SK-N-SH (cell line): Measurements from ENCODE around the gene ELMO1. TPM values are rescaled to one million over a fixed set of nuclear protein-coding genes. Genes with fewer than 3 reads are reported as not detected.

ENCODE experiments used
- CTCF ChIA-PET: fragments of 300-600, 350-600 bp; formaldehyde crosslinking; extraction: SDS; loops from one replicate; lab custom pipeline; 2021; lab: Yijun Ruan, JAX
- POLR2A ChIA-PET: fragments of 350-600 bp; sonication (Branson Sonifier 250); formaldehyde crosslinking; extraction: SDS; loops from one replicate; lab custom pipeline; 2020; ENCODE audit warnings: antibody characterized with exemption, inconsistent platforms; lab: Yijun Ruan, JAX
- DNase-seq: peaks from one replicate; pipeline ENCODE4 v3.0.0; 2012
- H2AFZ ChIP-seq: fragments of 200-600 bp; sonication (generic); 2 replicates; pipeline ENCODE4 v1.8.1; 2016; ENCODE audit warnings: antibody characterized with exemption, mild to moderate bottlenecking, low read depth
- H3F3A ChIP-seq: fragments of 200-600 bp; sonication (generic); replicated peaks from 2 replicates; pipeline ENCODE3; 2016; ENCODE audit warnings: antibody characterized with exemption, mild to moderate bottlenecking; ENCODE audit not compliant: insufficient read depth
- H3K27ac ChIP-seq, 2 experiments: fragments of 200-500 bp in 1 of 2; fragments of 200-600 bp in 1 of 2; sonication (Bioruptor generic) in 1 of 2; sonication (generic), shearing (Covaris generic) in 1 of 2; 2 replicates each; pipeline versions ENCODE4 v1.5.1 to v1.6.1; 2014 to 2016; ENCODE audit warnings: low read depth in 2 of 2, inconsistent platforms in 1 of 2, low read length in 1 of 2, mild to moderate bottlenecking in 1 of 2, mixed read lengths in 1 of 2
- H3K27me3 ChIP-seq: fragments of 200-600 bp; sonication (generic), shearing (Covaris generic); 2 replicates; pipeline ENCODE4 v1.6.1; 2016; ENCODE audit warnings: mixed run types; ENCODE audit not compliant: insufficient read depth
- H3K36me3 ChIP-seq, 2 experiments: fragments of 200-500 bp in 1 of 2; fragments of 200-600 bp in 1 of 2; sonication (Bioruptor generic) in 1 of 2; sonication (generic) in 1 of 2; replicated peaks in 1 of 2; 2 replicates each; pipeline versions ENCODE3 to v1.5.1; 2014 to 2016; ENCODE audit warnings: low read length in 1 of 2, mild to moderate bottlenecking in 1 of 2; ENCODE audit not compliant: insufficient read depth in 2 of 2, control insufficient read depth in 1 of 2
- H3K4me1 ChIP-seq, 2 experiments: fragments of 200-500 bp in 1 of 2; fragments of 200-600 bp in 1 of 2; sonication (Bioruptor generic) in 1 of 2; sonication (generic), shearing (Covaris generic) in 1 of 2; 2 replicates each; pipeline versions ENCODE4 v1.5.1 to v1.6.1; 2014 to 2016; ENCODE audit warnings: low read depth in 1 of 2, low read length in 1 of 2, mixed run types in 1 of 2; ENCODE audit not compliant: insufficient read depth in 2 of 2, control insufficient read depth in 1 of 2
- H3K4me2 ChIP-seq: fragments of 200-600 bp; sonication (generic), shearing (Covaris generic); 2 replicates; pipeline ENCODE4 v1.6.1; 2017; ENCODE audit warnings: mixed run types
- H3K4me3 ChIP-seq, 2 experiments: fragments of 200-500 bp in 1 of 2; fragments of 200-600 bp in 1 of 2; sonication (Bioruptor generic) in 1 of 2; sonication (generic), shearing (Covaris generic) in 1 of 2; 2 replicates each; pipeline versions ENCODE4 v1.5.1 to v1.8.1; 2014 to 2016; ENCODE audit warnings: low read depth in 2 of 2, inconsistent platforms in 1 of 2, low read length in 1 of 2, mild to moderate bottlenecking in 1 of 2, mixed read lengths in 1 of 2, moderate library complexity in 1 of 2
- H3K79me2 ChIP-seq: fragments of 200-600 bp; sonication (generic); 2 replicates; pipeline ENCODE4 v1.8.1; 2017; ENCODE audit warnings: mild to moderate bottlenecking; ENCODE audit not compliant: insufficient read depth
- H3K9ac ChIP-seq: fragments of 200-600 bp; sonication (generic); 2 replicates; pipeline ENCODE4 v1.6.1; 2017; ENCODE audit warnings: mixed run types
- H3K9me2 ChIP-seq: fragments of 200-600 bp; sonication (generic); 2 replicates; pipeline ENCODE4 v1.6.1; 2017; ENCODE audit warnings: mixed run types
- H3K9me3 ChIP-seq: fragments of 200-600 bp; sonication (generic); 2 replicates; pipeline ENCODE4 v1.6.1; 2017; ENCODE audit warnings: mixed run types, mild to moderate bottlenecking, moderate library complexity
- H4K20me1 ChIP-seq: fragments of 200-600 bp; sonication (generic); 2 replicates; pipeline ENCODE4 v1.6.1; 2017; ENCODE audit warnings: mild to moderate bottlenecking, mixed run types; ENCODE audit not compliant: insufficient read depth
- EP300 ChIP-seq, 2 experiments: IDR thresholded peaks; 2 replicates each; pipeline versions ENCODE4 v1.4.0 to v1.6.1; 2012; ENCODE audit warnings: borderline replicate concordance in 1 of 2, low read depth in 1 of 2, low read length in 1 of 2
- EZH2phosphoT487 ChIP-seq: fragments of 200-600 bp; sonication (generic); IDR thresholded peaks from 2 replicates; pipeline ENCODE4 v1.6.1; 2017; ENCODE audit warnings: low read depth, mixed run types, mild to moderate bottlenecking, antibody characterized with exemption, moderate library complexity, borderline replicate concordance
- FOSL2 ChIP-seq: IDR thresholded peaks from 2 replicates; pipeline ENCODE4 v1.4.0; 2012; ENCODE audit warnings: low read depth, mild to moderate bottlenecking, moderate library complexity, borderline replicate concordance
- FOXJ3 ChIP-seq: sonication (generic); formaldehyde crosslinking; IDR thresholded peaks from 2 replicates; pipeline ENCODE4 v1.5.1; 2020; ENCODE audit warnings: mild to moderate bottlenecking, missing genetic modification reagents
- GABPA ChIP-seq: IDR thresholded peaks from 2 replicates; pipeline ENCODE4 v1.4.0; 2012; ENCODE audit warnings: low read depth, mild to moderate bottlenecking
- GATA2 ChIP-seq: sonication (generic); formaldehyde crosslinking; IDR thresholded peaks from 2 replicates; pipeline ENCODE4 v1.5.0; 2020; ENCODE audit warnings: mild to moderate bottlenecking, missing genetic modification reagents
- JUND ChIP-seq: IDR thresholded peaks from 2 replicates; pipeline ENCODE4 v1.4.0; 2012
- MEF2A ChIP-seq: IDR thresholded peaks from 2 replicates; pipeline ENCODE4 v1.4.0; 2012; ENCODE audit warnings: low read depth, borderline replicate concordance
- NRF1 ChIP-seq: IDR thresholded peaks from 2 replicates; pipeline ENCODE4 v1.6.1; 2012; ENCODE audit warnings: low read depth, mild to moderate bottlenecking, low read length
- PBX3 ChIP-seq: IDR thresholded peaks from 2 replicates; pipeline ENCODE4; 2012
- POLR2AphosphoS5 ChIP-seq: IDR thresholded peaks from 2 replicates; pipeline ENCODE4 v1.6.1; 2012; ENCODE audit warnings: low read depth, low read length
- RCOR1 ChIP-seq: fragments of 150-350 bp; IDR thresholded peaks from 2 replicates; pipeline ENCODE4 v1.6.1; 2017; ENCODE audit warnings: antibody characterized with exemption, low read length
- RFX5 ChIP-seq: IDR thresholded peaks from 2 replicates; pipeline ENCODE4 v1.6.1; 2012; ENCODE audit warnings: mild to moderate bottlenecking, improper control_type of control experiment, low read length
- RXRA ChIP-seq: IDR thresholded peaks from 2 replicates; pipeline ENCODE4 v1.4.0; 2012; ENCODE audit warnings: low read depth, mild to moderate bottlenecking, borderline replicate concordance
- TAF1 ChIP-seq: IDR thresholded peaks from 2 replicates; pipeline ENCODE4 v1.6.1; 2012; ENCODE audit warnings: low read depth, mild to moderate bottlenecking, low read length, moderate library complexity, borderline replicate concordance
- YY1 ChIP-seq: IDR thresholded peaks from 2 replicates; pipeline ENCODE4 v1.4.0; 2012; ENCODE audit warnings: low read depth, mild to moderate bottlenecking
- WGBS: methylation state at CpG from one replicate; pipeline ENCODE4 v1.1.6; 2017; ENCODE audit warnings: low lambda C conversion rate; 5-methylcytosine and 5-hydroxymethylcytosine counted together
- polyA plus RNA-seq, 3 experiments: library from polyadenylated mRNA; depleted of rRNA; stranded (reverse); fragments of >200 nt; gene quantifications; 2 replicates each; pipeline ENCODE4 v1.2.3, GENCODE V29; 2012
- TF ChIP-seq, protein P1 (sequence below): IDR thresholded peaks from 2 replicates; pipeline ENCODE4 v1.6.1; 2012; ENCODE audit warnings: mild to moderate bottlenecking, low read depth, low read length, moderate library complexity
- TF ChIP-seq, protein P2 (sequence below): IDR thresholded peaks from 2 replicates; pipeline ENCODE4 v1.4.0; 2012; ENCODE audit warnings: low read depth, borderline replicate concordance
- TF ChIP-seq, protein P3 (sequence below): IDR thresholded peaks from 2 replicates; pipeline ENCODE4 v1.4.0; 2012; ENCODE audit warnings: low read depth, borderline replicate concordance

The ELMO1 gene
- polyA plus RNA-seq, 1 of the 3 experiments (the other 2 are of a cell fraction), result 0.64 TPM

GRCh38 chr7:37100735-37101331, 347.8 kb downstream of the ELMO1 start:
- DNase-seq, result no peak
- Histone ChIP-seq H3K27me3 (no peaks in the 10 kb centered on the region), H3K79me2 (no peaks in the 10 kb centered on the region), H3K4me2 (no peak overlapping the region), H3K27ac (no peak overlapping the region), H3K36me3 (no peaks in the 10 kb centered on the region), H3K4me1 (peaks cover 0 to 17% of the 10 kb centered on the region in 2 experiments; a peak in 2 of 4 replicates), H2AFZ (no peak overlapping the region), H3F3A (no peaks in the 10 kb centered on the region), H3K9ac (no peak overlapping the region), H3K9me2 (no peaks in the 10 kb centered on the region), H4K20me1 (no peaks in the 10 kb centered on the region), H3K9me3 (no peaks in the 10 kb centered on the region), H3K4me3 (no peak overlapping the region)
- ChIA-PET CTCF (interaction anchor here (0.9 kb wide), 1 partner anchor 13 kb away, joined by 3 read pairs; no protein-coding TSS in a partner anchor), POLR2A (no interaction called here)
- no peak for TF ChIP-seq RFX5
- TF ChIP-seq EZH2phosphoT487, result no peak
- TF ChIP-seq RXRA, result no peak
- TF ChIP-seq EP300 (IDR thresholded peaks at IDR 0.05; ENCODE audit: borderline replicate concordance in 1 of 2, low read depth in 1 of 2, low read length in 1 of 2), result no peak
- TF ChIP-seq FOXJ3 (CRISPR knock-in tag), result no peak
- TF ChIP-seq PBX3, result no peak
- no peak for TF ChIP-seq TAF1
- no peak for TF ChIP-seq YY1
- no peak for TF ChIP-seq JUND
- TF ChIP-seq, protein P1, sequence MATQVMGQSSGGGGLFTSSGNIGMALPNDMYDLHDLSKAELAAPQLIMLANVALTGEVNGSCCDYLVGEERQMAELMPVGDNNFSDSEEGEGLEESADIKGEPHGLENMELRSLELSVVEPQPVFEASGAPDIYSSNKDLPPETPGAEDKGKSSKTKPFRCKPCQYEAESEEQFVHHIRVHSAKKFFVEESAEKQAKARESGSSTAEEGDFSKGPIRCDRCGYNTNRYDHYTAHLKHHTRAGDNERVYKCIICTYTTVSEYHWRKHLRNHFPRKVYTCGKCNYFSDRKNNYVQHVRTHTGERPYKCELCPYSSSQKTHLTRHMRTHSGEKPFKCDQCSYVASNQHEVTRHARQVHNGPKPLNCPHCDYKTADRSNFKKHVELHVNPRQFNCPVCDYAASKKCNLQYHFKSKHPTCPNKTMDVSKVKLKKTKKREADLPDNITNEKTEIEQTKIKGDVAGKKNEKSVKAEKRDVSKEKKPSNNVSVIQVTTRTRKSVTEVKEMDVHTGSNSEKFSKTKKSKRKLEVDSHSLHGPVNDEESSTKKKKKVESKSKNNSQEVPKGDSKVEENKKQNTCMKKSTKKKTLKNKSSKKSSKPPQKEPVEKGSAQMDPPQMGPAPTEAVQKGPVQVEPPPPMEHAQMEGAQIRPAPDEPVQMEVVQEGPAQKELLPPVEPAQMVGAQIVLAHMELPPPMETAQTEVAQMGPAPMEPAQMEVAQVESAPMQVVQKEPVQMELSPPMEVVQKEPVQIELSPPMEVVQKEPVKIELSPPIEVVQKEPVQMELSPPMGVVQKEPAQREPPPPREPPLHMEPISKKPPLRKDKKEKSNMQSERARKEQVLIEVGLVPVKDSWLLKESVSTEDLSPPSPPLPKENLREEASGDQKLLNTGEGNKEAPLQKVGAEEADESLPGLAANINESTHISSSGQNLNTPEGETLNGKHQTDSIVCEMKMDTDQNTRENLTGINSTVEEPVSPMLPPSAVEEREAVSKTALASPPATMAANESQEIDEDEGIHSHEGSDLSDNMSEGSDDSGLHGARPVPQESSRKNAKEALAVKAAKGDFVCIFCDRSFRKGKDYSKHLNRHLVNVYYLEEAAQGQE, result no peak
- TF ChIP-seq RCOR1, result no peak
- no peak for TF ChIP-seq GABPA
- no peak for TF ChIP-seq GATA2 (CRISPR knock-in tag)
- no peak for TF ChIP-seq FOSL2
- no peak for TF ChIP-seq MEF2A
- no peak for TF ChIP-seq NRF1
- TF ChIP-seq POLR2AphosphoS5, result no peak
- TF ChIP-seq, protein P2, sequence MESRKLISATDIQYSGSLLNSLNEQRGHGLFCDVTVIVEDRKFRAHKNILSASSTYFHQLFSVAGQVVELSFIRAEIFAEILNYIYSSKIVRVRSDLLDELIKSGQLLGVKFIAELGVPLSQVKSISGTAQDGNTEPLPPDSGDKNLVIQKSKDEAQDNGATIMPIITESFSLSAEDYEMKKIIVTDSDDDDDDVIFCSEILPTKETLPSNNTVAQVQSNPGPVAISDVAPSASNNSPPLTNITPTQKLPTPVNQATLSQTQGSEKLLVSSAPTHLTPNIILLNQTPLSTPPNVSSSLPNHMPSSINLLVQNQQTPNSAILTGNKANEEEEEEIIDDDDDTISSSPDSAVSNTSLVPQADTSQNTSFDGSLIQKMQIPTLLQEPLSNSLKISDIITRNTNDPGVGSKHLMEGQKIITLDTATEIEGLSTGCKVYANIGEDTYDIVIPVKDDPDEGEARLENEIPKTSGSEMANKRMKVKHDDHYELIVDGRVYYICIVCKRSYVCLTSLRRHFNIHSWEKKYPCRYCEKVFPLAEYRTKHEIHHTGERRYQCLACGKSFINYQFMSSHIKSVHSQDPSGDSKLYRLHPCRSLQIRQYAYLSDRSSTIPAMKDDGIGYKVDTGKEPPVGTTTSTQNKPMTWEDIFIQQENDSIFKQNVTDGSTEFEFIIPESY, result no peak
- TF ChIP-seq, protein P3, sequence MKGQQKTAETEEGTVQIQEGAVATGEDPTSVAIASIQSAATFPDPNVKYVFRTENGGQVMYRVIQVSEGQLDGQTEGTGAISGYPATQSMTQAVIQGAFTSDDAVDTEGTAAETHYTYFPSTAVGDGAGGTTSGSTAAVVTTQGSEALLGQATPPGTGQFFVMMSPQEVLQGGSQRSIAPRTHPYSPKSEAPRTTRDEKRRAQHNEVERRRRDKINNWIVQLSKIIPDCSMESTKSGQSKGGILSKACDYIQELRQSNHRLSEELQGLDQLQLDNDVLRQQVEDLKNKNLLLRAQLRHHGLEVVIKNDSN, result no peak
- 44% methylated on average over 7 of the region's 7 CpGs for WGBS
